OCI-LY1 (cell line): Measurements from ENCODE around the gene NR6A1.

ENCODE experiments used
- H2AFZ ChIP-seq: fragments of 200-600 bp; sonication (generic), shearing (Covaris generic); 2 replicates; pipeline ENCODE4 v1.6.0; 2014; ENCODE audit warnings: antibody characterized with exemption, mild to moderate bottlenecking, low read length
- H3F3A ChIP-seq: fragments of 200-600 bp; sonication (generic), shearing (Covaris generic); 2 replicates; pipeline ENCODE4 v1.6.0; 2014; ENCODE audit warnings: mild to moderate bottlenecking, antibody characterized with exemption, low read length, moderate library complexity; ENCODE audit not compliant: insufficient read depth
- H3K27ac ChIP-seq: fragments of 200-600 bp; sonication (generic); 2 replicates; pipeline ENCODE4 v1.5.1; 2014; ENCODE audit warnings: low read length, mixed run types, mild to moderate bottlenecking, low read depth; ENCODE audit not compliant: poor library complexity, severe bottlenecking
- H3K27me3 ChIP-seq: fragments of 200-600 bp; sonication (generic); 2 replicates; pipeline ENCODE4 v1.6.0; 2014; ENCODE audit warnings: antibody characterized with exemption, mild to moderate bottlenecking, low read length, moderate library complexity; ENCODE audit not compliant: insufficient read depth
- H3K36me3 ChIP-seq: fragments of 200-600 bp; sonication (generic); 2 replicates; pipeline ENCODE4 v1.6.1; 2014; ENCODE audit warnings: mild to moderate bottlenecking, antibody characterized with exemption, low read length, moderate library complexity, mixed read lengths; ENCODE audit not compliant: insufficient read depth
- H3K4me1 ChIP-seq: fragments of 200-600 bp; sonication (generic); 2 replicates; pipeline ENCODE4 v1.5.1; 2014; ENCODE audit warnings: mild to moderate bottlenecking, low read length, moderate library complexity; ENCODE audit not compliant: insufficient read depth, severe bottlenecking
- H3K4me2 ChIP-seq: fragments of 200-600 bp; sonication (generic), shearing (Covaris generic); 2 replicates; pipeline ENCODE4 v1.6.1; 2014; ENCODE audit warnings: low read length
- H3K4me3 ChIP-seq: fragments of 200-600 bp; sonication (generic); 2 replicates; pipeline ENCODE4 v1.5.1; 2014; ENCODE audit warnings: low read length, low read depth, mild to moderate bottlenecking, mixed read lengths; ENCODE audit not compliant: poor library complexity, severe bottlenecking
- H3K79me2 ChIP-seq: fragments of 200-600 bp; shearing (Covaris generic); 2 replicates; pipeline ENCODE4 v1.6.1; 2016; ENCODE audit warnings: mixed run types, low read length, mixed read lengths; ENCODE audit not compliant: insufficient read depth
- H3K9ac ChIP-seq: fragments of 200-600 bp; sonication (generic), shearing (Covaris generic); 2 replicates; pipeline ENCODE4 v1.6.1; 2014; ENCODE audit warnings: mild to moderate bottlenecking, low read length, mixed read lengths
- H3K9me2 ChIP-seq: fragments of 200-600 bp; sonication (generic), shearing (Covaris generic); 2 replicates; pipeline ENCODE4 v1.6.1; 2014; ENCODE audit warnings: low read depth, mild to moderate bottlenecking, low read length, mixed read lengths
- H3K9me3 ChIP-seq: fragments of 200-600 bp; shearing (Covaris generic); 2 replicates; pipeline ENCODE4 v1.6.1; 2014; ENCODE audit warnings: low read length, mixed read lengths
- H4K20me1 ChIP-seq: fragments of 200-600 bp; sonication (generic), shearing (Covaris generic); 2 replicates; pipeline ENCODE4 v1.6.0; 2016; ENCODE audit warnings: mild to moderate bottlenecking, low read length; ENCODE audit not compliant: insufficient read depth
- CTCF ChIP-seq: fragments of 200-600 bp; sonication (generic), shearing (Covaris generic); IDR thresholded peaks from 2 replicates; pipeline ENCODE4 v1.5.1; 2017; ENCODE audit warnings: mild to moderate bottlenecking, antibody characterized with exemption, low read length, moderate library complexity, mixed read lengths
- EZH2 ChIP-seq: fragments of 200-600 bp; sonication (generic), shearing (Covaris generic); IDR thresholded peaks from 2 replicates; pipeline ENCODE4 v1.8.0; 2017; ENCODE audit warnings: borderline replicate concordance, mixed run types, mild to moderate bottlenecking, antibody characterized with exemption, low read length, moderate library complexity, mixed read lengths

NR6A1 gene

GRCh38 chr9:124495126-124496074, 275.7 kb downstream of the NR6A1 start:
- Histone ChIP-seq H3K4me3 (no peak overlapping the region), H3F3A (no peaks in the 10 kb centered on the region), H3K9me2 (no peaks in the 10 kb centered on the region), H3K9me3 (no peaks in the 10 kb centered on the region), H3K79me2 (no peaks in the 10 kb centered on the region), H3K27me3 (0 out of 2 replicates have a peak, but pooled peaks cover 5% of the 10 kb centered on the region), H4K20me1 (no peaks in the 10 kb centered on the region), H3K4me2 (no peak overlapping the region), H3K4me1 (no peaks in the 10 kb centered on the region), H3K27ac (no peak overlapping the region), H2AFZ (no peak overlapping the region), H3K9ac (no peak overlapping the region), H3K36me3 (no peaks in the 10 kb centered on the region)
- no peak for TF ChIP-seq EZH2
- no peak for TF ChIP-seq CTCF

DNA sequence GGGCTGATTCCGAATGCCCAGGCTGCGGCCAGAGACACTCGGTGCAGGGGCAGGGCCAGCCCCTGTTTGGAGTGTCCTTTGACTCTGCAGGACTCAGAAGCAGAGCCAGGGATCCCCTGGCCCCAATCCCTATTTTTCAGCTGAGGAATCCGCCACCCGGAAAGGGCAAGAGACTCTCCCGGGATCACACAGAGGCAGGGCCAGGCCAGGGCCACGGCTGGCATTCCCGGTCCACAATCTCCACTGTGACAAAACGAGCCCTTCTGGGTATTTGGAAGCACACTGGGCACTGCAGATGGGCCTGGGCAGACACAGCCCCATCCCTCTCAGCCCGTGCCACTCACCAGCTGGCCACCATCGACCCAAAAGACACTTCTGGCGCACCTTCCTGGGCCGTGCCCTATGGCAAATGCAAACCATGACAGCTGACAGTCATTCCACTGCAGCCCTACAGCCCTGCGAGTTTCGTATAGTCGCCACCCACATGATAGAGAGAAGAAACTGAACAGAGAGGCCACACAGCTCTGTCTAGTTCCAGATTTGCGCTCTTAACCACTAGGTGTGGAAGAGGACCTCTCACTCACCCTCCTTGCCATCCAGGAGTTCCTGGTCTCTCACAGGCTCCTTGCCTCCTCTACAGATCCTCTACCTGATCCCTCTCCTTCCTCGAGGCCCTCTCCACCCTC, 277.2 kb downstream of the NR6A1 start:
- Histone ChIP-seq H3K27me3 (0 out of 2 replicates have a peak, but pooled peaks cover 5% of the 10 kb centered on the region), H2AFZ (no peak overlapping the region), H3K4me2 (no peak overlapping the region), H3K36me3 (no peaks in the 10 kb centered on the region), H3K4me3 (no peak overlapping the region), H3K9me2 (no peaks in the 10 kb centered on the region), H3K4me1 (no peaks in the 10 kb centered on the region), H4K20me1 (no peaks in the 10 kb centered on the region), H3K9ac (no peak overlapping the region), H3K79me2 (no peaks in the 10 kb centered on the region), H3K27ac (no peak overlapping the region), H3F3A (no peaks in the 10 kb centered on the region), H3K9me3 (no peaks in the 10 kb centered on the region)
- TF ChIP-seq EZH2 (no peak), CTCF (no peak)

DNA sequence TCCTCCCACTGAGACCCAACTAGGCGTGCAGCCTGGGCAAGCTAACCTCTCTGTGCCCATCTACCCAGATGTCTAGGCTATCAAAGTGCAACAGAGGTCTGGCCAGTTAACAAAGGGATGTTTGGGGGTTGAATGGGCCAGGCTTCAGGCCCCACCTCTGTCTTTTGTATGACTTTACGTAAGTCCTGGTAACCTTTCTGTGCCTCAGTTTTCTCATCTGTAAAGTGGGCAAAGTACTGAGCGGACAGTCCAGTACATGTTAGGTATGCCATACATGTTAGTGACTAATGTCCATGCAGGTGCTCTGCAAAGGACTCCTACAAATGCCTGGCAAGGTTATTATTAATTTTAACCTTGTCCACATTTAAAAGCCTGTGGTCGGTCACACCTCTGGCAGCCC, 277.9 kb downstream of the NR6A1 start:
- no peaks in the 10 kb centered on the region for H4K20me1 ChIP-seq
- TF ChIP-seq CTCF, result no peak
- no peak for TF ChIP-seq EZH2
- H3K4me3 ChIP-seq, result no peak overlapping the region
- H3K9ac ChIP-seq, result no peak overlapping the region
- no peaks in the 10 kb centered on the region for H3K9me2 ChIP-seq
- 0 out of 2 replicates have a peak, but pooled peaks cover 5% of the 10 kb centered on the region for H3K27me3 ChIP-seq
- no peaks in the 10 kb centered on the region for H3K4me1 ChIP-seq
- no peak overlapping the region for H3K4me2 ChIP-seq
- H2AFZ ChIP-seq, result no peak overlapping the region
- no peaks in the 10 kb centered on the region for H3F3A ChIP-seq
- no peaks in the 10 kb centered on the region for H3K9me3 ChIP-seq
- no peaks in the 10 kb centered on the region for H3K36me3 ChIP-seq
- H3K79me2 ChIP-seq, result no peaks in the 10 kb centered on the region
- H3K27ac ChIP-seq, result no peak overlapping the region
